Stimulated activated CD8-positive, alpha-beta memory T cell treated with anti-CD3 and anti-CD28 coated beads, Interleukin-15, amount 100 ng/mL, for 4 hours (primary cell): ENCODE results near the gene PDZD2.

ENCODE experiments used
- DNase-seq, 2 donors: peaks; one replicate each; pipeline ENCODE4 v3.0.0-alpha.2; 2020; ENCODE audit warnings: low read depth in 2 of 2

Gene PDZD2

DNA sequence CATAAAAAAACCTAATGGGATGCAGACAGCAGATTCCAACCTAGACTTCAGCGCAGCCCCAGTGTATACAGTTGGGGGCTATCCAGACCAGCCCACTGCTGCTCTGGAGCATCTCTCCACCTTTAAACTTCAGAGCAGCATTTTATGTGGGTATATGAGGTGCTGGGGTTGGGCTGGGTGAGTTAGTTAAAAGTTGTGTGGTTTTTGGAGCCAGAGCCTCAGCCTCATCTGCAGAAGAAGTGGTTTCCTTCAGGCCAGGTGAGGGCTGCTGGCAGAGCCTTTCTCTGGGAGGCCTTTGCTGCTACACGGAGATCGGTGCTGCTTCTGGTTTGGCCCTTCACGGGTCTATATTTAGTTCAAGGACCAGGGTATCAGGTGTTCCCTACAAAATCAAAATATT lies 228.3 kb downstream of the PDZD2 start:
- no peak for DNase-seq

DNA sequence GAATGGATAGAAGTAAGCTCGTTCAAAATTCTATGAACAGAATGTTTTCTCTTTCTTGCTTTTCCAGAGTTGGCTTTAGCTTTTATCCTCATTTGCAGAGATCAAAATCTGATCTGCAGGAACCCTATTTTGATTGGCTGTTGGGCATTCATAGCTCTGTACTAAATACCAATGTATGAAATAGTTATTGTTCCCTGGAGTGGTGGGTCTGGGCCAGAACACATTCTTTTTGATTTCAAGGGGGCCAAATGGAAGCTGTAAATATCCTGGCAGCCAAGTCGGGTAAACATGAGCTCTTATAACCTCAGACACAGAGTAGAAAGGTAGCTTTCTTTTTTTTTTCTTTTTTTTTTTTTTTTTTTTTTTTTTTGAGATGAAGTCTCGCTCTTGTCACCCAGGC lies 241.5 kb downstream of the PDZD2 start:
- no peak for DNase-seq

DNA sequence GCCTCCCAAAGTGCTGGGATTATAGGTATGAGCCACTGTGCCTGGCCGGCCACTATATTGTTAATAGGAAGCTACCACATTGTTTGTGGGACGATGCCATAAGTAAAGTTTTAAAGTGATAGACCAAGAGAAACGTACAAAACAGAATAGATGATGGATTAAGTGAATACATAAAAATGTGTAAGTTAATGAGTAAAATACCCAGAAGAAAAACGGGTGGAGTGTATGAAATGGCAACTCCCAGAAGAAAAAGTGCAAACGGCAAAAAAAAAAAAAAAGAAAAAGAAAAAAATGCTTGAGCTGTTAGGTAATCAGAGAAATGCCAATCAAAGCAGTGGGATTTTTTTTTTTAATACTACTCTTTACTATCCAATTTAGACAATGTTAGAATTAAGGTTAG lies 246.0 kb downstream of the PDZD2 start:
- DNase-seq, result no peak

DNA sequence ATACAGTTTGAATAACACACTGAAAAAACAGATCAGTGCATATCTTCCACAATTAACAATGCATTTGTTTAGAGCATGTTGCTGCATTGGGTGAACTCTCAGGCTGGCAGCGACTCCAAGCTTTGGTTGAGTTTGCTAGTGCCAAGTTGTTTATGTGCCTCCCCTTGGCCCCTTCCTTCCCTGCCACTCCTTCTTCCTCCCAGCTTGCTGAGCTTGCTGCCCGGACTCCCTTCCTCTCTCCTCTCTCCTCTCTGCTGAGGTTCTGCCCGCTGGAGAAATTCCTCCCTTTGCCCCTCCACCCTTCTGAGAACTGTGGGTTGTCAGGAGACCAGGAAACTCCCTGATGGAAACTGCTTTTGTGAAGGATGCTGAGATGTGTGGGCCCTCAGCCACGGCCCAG lies 247.3 kb downstream of the PDZD2 start:
- DNase-seq, result no peak

DNA sequence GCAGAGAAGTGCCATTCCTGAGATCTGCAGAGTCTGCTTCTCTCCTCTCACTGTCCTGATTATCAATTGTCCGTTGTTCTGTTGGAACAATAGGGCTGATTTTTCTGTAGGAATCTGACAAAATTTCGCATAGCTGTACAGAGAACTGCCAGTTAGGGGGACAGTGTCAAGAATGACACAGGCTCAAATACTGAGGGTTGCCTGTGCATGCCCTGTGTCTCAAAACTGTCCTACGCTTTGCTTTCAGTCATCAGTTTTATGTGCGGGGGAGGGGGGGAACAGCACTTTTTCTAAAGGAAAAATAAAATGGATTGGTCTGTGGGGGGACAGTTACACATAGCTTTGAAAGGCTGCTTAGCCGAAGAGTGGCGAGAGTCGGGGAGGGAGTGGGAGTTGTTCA lies 248.6 kb downstream of the PDZD2 start:
- DNase-seq, result no peak

DNA sequence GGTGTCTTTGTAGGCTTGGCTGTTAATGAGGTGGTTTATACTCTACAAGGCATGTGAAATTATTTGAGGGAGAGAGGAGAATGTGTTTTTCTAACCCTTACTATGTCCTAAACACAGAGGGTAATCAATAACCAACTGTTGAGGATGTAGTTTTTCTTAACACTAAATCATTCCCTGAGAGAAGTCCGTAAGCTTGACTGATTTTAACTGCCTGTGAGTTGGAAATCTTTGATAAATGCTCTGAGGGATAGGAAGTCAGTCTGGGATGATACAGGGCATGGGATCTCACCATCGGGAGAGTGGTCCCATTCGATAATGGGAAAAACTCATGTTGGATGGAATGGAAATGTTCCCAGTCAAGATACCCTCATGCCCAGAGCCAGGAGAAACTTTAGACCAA lies 249.6 kb downstream of the PDZD2 start:
- no peak for DNase-seq

DNA sequence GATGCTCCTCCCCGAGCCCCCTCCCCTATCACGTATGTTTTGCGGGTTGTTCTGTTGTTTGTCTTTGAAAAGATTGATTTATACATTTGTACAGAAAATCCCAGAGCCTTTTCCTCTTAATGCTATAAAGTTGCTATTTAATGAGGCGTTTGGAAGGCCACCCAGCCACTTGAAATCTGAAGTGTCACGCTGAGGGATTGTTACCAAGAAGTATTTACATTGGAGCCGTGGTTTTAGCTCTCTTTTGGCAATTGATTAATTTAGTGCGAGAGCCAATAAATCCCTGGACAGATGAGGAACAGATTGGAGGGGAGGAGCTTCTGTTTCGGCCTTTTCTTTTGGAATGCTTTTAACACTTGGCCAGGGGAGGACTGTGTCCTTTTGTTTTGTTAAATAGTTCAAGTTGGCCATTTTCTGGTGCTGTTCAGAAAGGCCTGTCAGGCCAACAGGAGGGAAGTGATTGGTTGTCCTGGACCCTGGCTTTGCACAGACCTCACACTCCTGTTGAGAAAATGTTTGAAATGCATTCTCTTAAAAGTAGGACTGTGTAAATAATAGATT lies 250.2 kb downstream of the PDZD2 start:
- no peak for DNase-seq

DNA sequence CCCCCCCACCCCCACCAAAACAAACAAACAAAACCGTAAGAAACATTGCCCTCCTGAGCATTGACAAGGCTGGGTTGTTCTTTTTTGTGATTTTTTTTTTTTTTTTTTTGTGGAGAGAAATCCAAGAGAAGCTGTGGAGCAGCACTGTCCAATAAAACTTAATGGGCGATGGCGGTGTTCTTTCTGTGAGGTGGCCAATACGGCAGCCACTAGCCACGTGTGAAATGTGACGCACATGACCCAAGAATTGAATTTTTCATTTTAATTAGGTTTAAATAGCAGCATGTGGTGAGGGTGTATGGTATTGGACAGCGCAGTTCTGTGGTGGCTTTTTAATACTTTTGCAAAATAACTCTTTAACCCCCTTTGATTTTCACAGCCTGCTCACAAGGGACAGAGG lies 251.1 kb downstream of the PDZD2 start:
- no peak for DNase-seq

DNA sequence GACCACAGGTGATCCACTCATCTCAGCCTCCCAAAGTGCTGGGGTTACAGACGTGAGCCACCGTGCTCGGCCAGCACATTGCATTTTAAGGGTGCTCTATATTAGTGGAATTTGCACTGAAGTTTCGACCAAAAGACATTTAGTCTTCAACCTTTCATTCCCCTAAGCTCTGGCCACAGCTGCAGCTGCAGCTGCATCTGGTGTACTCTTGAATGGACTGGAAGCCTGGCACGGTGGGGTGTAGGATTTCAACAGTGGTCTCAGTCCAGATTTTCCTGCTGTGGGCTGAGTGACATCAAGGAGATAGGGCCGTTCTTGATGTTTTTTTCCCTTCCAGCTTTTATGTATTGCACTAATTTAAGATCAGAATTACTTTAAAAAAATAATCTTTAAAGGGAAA lies 255.2 kb downstream of the PDZD2 start:
- DNase-seq, result no peak

DNA sequence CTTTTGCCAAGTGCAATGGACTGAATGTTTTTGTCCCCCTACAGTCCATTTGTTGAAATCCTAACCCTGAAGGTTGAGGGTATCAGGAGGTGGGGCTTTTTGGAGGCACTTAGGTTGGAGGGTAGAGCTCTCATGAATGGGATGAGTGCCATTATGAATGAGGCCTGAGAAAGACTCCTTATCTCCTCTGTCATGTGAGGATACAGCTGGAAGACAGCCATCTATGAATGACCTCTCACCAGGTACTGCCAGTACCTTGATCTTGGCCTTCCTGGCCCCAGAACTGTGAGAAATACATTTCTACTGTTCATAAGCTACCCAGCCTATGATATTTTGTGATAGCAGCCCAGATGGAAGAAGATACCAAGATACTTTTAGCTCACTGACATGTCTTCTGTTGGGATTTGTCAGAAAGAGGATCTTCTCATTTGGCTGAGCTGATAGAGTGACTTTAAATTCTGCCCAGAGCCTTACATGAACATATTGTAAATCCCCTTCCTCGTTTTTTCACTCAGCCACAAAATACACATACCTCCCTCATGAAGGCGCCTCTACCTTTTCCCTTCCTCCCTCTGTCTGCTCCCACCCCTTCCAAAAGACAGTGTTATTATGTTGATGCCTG lies 256.4 kb downstream of the PDZD2 start:
- DNase-seq, result no peak

DNA sequence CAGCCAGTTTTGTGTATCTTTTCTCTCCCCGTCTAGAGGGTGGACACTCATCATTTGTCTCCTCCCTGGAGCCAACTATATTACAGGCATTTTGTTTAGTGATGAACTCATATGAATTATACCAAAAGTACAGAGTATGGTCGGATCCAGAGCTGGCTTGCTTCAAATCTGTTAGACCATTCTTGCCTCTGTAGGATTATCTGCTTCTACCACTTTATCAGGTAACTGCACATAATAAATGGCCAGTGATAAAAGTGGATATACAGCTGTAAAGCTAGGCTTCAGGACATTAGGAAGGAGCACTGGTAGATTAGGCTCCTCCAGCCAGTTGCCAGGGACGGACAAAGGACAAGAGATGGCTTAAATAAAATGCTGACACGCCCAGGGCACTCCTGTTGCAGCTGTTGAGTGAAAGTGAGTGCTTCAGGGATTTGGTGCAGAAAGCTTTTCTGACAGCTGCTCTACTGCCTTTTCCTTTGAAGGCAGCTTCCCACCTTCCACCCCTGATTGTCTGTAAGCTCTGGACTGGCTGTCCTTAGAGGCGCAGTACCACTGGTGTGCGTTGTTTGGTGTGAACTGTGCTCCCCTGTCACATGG lies 259.2 kb downstream of the PDZD2 start:
- DNase-seq, result no peak

DNA sequence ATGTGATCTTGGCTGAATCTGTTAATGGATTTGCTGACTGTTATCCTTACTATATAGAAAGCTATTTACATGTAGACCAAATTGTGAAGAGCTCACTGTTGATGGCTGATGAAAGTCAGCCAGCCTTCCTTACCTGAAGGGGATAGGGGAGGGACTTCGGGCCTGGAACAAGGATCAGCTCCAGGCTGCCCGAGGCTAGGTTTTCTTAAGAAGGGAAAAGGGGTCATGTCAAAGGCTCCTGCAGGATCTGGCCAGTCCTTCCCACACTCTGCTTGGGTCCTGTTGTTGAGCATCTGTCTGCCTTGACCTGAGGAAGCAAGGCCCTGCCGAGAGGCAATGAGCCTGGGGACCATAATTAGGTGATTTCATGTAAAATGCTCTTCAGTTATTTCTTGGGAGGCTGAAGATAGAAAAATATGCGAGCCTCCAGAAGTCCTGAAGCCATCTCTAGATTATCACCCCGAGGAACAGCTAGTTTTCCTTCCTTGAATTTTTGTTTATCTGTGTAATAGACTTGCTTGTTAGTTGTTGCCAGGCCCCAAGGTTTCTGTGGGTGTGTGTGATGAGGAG lies 261.4 kb downstream of the PDZD2 start:
- DNase-seq, result no peak

DNA sequence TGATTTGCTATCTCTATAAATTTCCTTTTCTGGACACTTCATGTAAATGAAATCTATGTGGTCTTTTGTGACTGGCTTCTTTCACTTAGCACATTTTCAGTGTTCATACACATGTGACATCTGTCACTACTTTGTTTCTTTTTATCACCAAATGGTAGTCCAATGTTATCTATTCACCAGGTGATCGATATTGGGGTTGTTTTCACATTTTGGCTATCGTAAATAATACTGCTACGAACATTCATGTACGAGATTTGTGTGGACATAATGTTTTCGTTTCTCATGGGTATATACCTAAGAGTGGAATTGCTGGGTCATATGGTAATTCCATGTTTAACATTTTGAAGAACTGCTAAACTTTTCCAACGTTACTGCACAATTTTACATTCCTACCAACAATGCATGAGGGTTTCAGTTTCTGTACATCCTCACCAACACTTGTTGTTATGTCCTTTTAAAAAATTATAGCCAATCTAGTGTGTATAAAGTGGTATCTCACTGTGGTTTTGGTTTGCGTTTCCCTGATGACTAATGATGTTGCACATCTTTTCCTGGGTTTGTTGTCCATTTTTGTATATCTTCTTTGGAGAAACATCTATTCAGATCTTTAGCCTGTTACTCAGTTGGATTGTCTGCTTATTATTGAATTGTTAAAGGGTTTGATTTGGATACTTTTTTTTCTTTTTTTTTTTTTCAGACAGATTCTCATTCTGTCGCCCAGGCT lies 263.0 kb downstream of the PDZD2 start:
- DNase-seq, result no peak

DNA sequence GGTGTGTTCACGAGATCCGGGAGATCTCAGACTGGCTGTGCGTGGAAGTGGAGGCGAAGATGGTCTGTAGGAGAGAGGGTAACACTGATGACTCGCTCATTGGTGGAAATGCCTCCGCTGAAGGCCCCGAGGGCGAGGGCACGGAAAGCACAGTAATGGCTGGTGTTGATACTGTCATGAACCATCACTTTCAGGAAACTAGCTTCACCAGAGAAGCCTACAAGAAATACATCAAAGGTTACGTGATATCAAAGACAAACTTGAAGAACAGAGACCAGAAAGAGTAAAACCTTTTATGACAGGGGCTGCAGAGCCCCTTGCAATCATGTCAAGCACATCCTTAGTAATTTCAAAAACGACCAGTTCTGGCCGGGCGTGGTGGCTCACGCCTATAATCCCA lies 269.5 kb downstream of the PDZD2 start:
- DNase-seq, result no peak

DNA sequence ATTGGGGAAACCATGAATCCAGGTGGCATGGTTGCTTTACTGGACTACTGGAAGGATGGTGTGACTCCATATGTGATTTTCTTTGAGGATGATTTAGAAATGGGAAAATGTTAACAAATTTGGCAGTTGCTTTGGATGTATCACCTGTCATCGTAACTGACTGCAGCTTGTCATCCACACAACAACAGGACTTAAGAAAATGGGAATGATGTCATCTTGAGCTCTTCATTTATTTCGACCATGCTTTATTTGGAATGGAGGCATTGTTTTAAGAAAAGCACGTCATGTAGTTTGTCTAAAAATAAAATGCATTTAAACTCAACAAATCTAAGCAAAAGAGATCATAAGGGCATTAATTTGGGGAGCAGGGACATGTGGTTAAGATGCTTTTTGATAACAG lies 270.1 kb downstream of the PDZD2 start:
- DNase-seq, result no peak

DNA sequence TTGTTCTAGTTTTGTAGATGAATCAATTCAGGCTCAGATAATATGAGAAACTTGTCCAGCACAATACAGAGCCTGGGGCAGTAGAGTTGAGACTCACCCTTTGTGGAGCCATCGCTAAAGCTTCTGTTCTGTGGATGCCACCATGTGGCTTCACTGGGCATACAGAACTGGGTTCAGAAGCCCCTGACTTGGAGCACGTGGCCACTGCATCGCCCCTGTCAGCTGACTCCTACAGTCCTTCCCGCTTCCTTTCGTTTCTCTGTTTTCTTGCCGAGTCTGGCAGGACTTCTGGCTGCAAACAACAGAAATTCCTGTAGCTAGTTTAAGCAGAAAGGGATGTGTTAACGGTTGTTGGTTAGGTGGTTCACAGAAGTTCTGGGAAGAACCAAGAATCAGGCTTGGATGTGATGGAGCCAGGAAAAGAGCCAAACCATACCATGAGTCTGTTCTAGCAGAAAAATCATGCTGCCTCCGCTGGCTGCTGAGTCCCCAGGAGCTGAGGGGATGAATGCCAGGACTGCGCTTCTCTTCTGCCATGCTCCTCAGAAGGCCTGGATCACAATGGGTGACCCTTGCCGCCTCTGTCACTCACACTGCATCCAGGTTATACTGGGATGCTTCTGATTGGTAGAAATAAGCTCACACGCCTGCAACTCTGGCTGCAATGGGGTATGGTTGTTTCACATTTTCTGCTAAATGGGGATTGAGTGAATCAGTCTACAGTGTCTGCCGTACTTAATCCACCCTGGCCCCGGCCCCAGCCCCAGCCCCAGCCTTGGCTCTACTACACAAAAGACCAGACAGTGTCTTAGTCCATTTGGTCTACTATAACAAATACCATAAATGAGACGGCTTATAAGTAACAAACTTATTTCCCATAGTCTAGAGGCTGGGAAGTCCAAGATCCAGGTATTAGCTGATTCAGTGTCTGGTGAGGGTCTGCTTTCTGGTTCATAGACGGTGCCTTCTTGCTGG lies 272.6 kb downstream of the PDZD2 start:
- no peak for DNase-seq

DNA sequence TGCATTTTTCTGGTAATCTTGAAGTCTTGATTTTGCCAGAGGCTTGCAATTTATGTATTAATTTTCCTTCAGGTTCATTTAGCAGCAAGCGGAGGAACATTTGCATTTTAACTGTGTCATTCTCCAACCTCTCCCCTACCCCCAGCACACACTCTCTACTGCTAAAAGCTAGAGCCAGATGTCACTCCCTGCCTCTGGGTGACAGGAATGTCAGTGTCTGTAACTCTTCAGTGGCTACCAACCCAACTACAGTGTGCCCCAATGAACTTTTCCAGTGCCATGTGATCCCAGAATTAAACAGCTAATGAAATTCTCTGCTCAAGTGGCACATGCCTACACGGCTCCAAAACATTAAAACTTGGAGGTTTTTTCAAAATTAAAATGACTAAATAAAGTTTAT lies 274.9 kb downstream of the PDZD2 start:
- no peak for DNase-seq

DNA sequence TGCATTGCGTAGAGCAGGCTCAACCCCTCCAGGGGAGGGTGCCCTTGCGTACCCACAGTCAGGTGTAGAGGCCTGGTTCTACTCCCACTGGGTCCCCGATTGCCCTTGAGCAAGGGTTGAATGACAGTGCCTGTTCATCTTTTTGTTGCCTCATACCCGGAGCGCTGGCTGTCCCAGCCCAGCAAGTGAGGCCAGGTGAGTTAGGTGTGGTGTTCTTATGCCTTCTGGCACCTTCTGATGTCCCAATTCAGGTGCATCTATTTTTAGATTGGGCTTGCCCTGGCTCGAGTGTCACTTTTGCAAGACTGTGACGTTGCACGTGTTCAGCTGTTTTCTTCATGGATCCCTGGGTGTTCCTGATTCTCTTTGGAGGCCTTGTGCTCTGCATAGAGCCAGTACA lies 277.4 kb downstream of the PDZD2 start:
- DNase-seq, result no peak

DNA sequence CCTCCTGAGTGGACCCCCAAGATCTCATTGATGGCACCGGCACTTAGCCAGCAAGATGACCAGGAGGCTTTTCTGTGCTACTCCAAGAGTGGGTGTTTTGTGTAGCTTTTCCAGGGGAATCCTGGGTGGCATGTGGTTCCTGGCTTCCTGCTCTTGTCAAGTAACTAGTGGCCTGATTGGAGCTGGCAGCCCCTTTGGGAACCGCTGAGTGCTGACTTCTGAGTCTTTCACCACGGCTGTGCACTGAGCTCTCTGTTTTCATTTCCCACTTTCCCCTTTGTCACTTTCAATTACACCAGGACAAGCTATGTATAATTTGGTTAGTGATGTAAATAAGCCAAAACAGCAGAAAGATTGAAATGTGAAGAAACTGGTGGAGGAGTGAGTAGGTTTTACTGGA lies 279.8 kb downstream of the PDZD2 start:
- no peak for DNase-seq

DNA sequence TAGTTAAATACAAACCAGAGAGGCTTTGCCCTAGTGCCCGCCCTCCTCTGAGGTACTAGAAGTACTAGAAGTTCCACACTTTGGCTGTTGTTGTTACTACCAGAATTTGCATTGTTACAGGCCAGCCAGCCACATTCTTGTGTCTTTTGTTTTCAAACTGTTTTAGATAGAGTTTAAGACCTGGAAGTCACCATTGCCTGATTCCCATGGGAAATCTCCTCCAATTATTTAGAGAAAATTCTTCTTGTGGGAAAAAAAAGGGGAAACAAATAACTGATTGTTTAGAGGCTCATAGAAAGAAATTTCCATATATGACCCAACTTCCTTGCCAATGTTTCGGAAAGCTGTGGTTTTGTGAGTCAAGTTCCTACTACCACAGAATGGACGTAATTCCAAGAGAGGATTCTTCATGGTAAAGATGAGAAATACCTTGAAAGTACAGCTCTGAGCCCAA lies 282.9 kb downstream of the PDZD2 start:
- DNase-seq, result no peak

DNA sequence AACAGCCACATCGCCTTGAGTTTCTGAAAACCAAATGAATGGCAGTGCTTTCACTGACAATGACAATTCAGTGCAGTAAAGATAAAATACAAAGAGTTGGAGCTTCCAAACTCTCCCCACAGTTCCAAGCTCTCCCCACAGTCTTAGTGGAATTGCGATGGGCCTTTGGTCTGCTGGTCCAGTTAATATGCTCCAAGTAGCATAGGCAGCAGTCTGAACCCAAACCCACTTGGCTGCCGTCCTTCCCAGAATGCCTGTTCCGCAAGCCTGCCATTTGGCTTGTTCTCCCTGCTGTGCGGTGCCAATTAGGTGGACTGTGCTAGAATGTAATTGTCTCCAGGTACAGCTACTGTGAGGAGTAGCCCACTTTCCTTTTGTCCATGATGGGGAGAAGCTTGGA lies 285.1 kb downstream of the PDZD2 start:
- no peak for DNase-seq

DNA sequence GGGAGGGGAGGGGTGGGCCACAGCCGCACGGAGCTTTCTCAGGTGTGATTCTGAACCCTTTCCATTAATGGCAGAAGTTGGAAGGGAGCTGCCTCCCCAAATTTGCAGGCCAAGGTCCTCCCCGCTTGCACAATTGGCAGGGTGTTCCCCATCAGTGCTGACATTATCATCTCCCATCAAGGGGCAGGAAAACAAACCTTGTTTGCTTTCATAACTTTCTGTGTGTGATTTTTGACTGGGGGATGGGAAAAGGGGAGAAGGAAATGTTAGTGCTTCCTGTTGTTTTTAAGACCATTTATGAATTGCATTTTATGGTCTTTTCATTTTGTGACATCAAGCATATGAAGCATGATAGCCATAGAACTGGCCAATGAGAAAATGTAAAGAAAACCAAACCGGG lies 292.9 kb downstream of the PDZD2 start:
- no peak for DNase-seq
